Measurements from ENCODE around the gene GRXCR2.
"Not testable (repeated sequence)": the region's sequence is repeated elsewhere in the genome, so short reads cannot be mapped to it uniquely, and the experiment has no call there.

GRXCR2 gene

GRCh38 chr5:145872914-145873313 lies at the start of gene GRXCR2:
Gene GRXCR2 (minus strand): TSS chr5:145873014. CDS start chr5:145872968, 46 bp downstream.
- no peak for DNase-seq (ENCODE audit: low read depth)

- DNase-seq (ENCODE audit: low read depth), result no peak
These were observed 49.2 kb upstream of the GRXCR2 start for GRCh38 chr5:145922059-145922458.

GRCh38 chr5:145921211-145921610 lies 48.4 kb upstream of the GRXCR2 start:
- no peak for DNase-seq (ENCODE audit: low read depth)

GRCh38 chr5:145920542-145921210 lies 47.9 kb upstream of the GRXCR2 start:
- DNase-seq (ENCODE audit: low read depth), result no peak

GRCh38 chr5:145919413-145919812 lies 46.6 kb upstream of the GRXCR2 start:
- no peak for DNase-seq (ENCODE audit: low read depth)

- DNase-seq (ENCODE audit: low read depth), result no peak
These were observed 45.6 kb upstream of the GRXCR2 start for GRCh38 chr5:145918397-145918796.

- no peak for DNase-seq (ENCODE audit: low read depth)
These were observed 44.5 kb upstream of the GRXCR2 start for GRCh38 chr5:145917288-145917687.

GRCh38 chr5:145915970-145916638 lies 43.3 kb upstream of the GRXCR2 start:
- DNase-seq (ENCODE audit: low read depth), result no peak

GRCh38 chr5:145913701-145914100 lies 40.9 kb upstream of the GRXCR2 start:
- no peak for DNase-seq (ENCODE audit: low read depth)

GRCh38 chr5:145912594-145912993 lies 39.8 kb upstream of the GRXCR2 start:
- no peak for DNase-seq (ENCODE audit: low read depth)

GRCh38 chr5:145912019-145912418 lies 39.2 kb upstream of the GRXCR2 start:
- DNase-seq (ENCODE audit: low read depth), result no peak

- DNase-seq (ENCODE audit: low read depth), result no peak
These were observed 38.4 kb upstream of the GRXCR2 start for GRCh38 chr5:145911164-145911563.

- DNase-seq (ENCODE audit: low read depth), result no peak
These were observed 35.6 kb upstream of the GRXCR2 start for GRCh38 chr5:145908206-145908960.

- DNase-seq (ENCODE audit: low read depth), result no peak
These were observed 33.6 kb upstream of the GRXCR2 start for GRCh38 chr5:145906401-145906800.

- no peak for DNase-seq (ENCODE audit: low read depth)
These were observed 31.9 kb upstream of the GRXCR2 start for GRCh38 chr5:145904743-145905142.

GRCh38 chr5:145903867-145904266 lies 31.1 kb upstream of the GRXCR2 start:
- DNase-seq (ENCODE audit: low read depth), result no peak

- no peak for DNase-seq (ENCODE audit: low read depth)
These were observed 30.3 kb upstream of the GRXCR2 start for GRCh38 chr5:145903113-145903512.

GRCh38 chr5:145902421-145902820 lies 29.6 kb upstream of the GRXCR2 start:
- no peak for DNase-seq (ENCODE audit: low read depth)

- no peak for DNase-seq (ENCODE audit: low read depth)
These were observed 25.4 kb upstream of the GRXCR2 start for GRCh38 chr5:145898171-145898570.

GRCh38 chr5:145891378-145891777 lies 18.6 kb upstream of the GRXCR2 start:
- not testable (repeated sequence) for DNase-seq (ENCODE audit: low read depth)

- no peak for DNase-seq (ENCODE audit: low read depth)
These were observed 16.8 kb upstream of the GRXCR2 start for GRCh38 chr5:145889611-145890010.

- DNase-seq (ENCODE audit: low read depth), result peak; percentile 9
These were observed 15.3 kb upstream of the GRXCR2 start for GRCh38 chr5:145887976-145888574.

- no peak for DNase-seq (ENCODE audit: low read depth)
These were observed 14.4 kb upstream of the GRXCR2 start for GRCh38 chr5:145887217-145887616.

Data from HS-5 (cell line).